Renal pelvis (tissue), 4 donors: Measurements from ENCODE around the gene B3GNT3. TPM values are rescaled to one million over a fixed set of nuclear protein-coding genes. Genes with fewer than 3 reads are reported as not detected.

Source experiments
- DNase-seq: peaks from one replicate; pipeline ENCODE4 v3.0.0-alpha.2; 2013
- polyA plus RNA-seq, 3 donors: library from polyadenylated mRNA; unstranded; fragments of 120-200 nt; gene quantifications; one replicate each; pipeline ENCODE4 v1.2.1, GENCODE V29; 2013; ENCODE audit not compliant: insufficient read length in 3 of 3

Gene B3GNT3
- polyA plus RNA-seq, 3 donors: 8.7 to 13.3 (median 8.8) TPM

DNA sequence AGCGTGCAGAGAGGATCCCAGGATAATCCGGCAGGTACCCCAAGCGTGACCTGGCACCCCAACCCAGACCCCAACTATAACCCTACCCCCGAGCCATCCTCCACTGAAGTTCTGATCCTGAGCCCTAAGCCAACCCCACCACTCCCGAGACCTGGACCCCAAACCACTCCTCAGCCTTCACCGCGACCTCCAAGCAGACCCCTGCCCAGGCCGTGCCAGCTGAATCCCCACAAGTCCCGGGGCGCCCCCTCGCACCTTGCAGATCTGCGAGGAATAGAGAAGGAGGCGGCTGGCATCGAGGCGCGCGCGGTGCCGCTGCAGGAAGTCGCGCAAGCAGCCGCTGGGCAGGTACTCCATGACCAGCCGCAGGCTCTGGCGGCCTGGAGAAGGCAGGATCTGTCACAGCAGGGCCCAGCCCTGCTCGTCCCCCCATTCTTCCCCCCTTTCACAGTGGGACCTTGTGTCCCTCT, 36.5 kb downstream of the B3GNT3 start:
- no peak for DNase-seq

DNA sequence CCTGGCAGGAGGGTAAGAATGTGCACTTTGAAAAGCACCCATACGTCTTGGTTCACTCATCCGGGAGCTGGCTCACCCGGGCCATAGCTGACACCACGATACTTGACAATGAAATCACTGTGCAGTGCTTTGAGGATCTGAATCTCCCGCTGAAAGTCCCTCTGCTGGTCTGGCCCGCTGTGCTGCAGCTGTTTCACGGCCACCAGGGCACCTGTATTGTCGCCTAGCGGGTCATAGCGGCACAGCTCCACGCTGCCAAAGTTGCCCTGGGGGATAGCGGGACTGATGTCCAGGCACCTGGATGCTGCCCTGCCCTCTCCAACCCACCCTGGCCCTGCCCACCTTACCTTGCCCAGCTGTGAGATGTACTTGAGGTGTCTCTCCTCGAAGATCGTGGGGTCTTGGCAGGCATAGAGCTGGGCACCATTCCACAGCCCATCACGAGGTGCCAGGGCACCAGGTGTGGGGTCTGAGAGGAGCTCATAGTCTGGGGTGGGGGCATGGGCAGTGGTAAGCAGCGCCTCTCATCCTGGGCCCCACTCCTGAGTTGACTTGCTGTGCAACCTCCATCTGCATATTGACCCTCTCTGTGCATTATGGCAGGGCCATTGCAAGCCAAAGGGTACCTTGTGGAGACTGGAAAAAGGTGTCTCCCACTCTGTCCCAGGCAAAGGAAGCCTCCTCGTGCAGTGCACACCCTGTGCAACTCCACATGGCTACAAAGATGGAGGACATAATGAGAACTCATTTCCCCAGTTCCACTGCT, 37.7 kb downstream of the B3GNT3 start:
- DNase-seq: no peak

DNA sequence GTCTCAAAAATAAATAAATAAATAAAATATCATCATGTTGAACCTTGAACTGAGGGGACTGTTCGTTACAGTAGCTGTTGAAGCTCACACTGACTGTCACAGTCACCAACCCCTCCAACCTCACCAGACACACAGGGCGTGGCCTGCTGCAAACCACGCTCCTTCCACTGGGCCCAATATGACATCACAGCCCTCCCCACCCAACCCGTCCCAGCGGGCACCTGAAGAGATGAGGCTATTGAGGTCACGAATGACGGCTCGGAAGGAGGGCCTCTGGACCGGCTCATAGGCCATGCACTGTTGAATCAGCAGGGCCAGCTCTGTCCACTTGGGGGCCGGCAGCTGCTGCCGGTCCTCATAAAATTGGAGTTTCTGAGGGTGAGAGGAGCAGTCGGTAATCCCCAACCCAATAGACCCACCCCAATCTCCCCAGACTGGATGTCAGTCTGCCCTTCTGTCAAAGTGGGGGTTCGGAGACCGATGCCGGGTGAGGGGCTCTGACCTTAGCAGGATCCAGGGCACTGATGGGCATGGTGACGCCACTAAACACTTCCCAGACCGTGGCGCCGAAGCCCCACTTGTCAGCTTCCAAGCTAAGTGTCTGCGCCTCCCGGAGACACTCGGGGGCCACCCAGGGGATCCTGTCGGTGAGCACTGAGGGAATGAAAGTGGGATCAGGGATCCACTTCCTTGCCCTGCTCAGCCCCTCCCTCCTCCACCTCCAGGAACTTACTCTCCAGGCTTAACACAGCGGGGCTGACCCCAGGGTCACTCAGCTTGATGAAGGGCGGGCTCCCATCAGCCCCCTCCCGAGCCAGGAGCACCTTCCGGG, 39.6 kb downstream of the B3GNT3 start:
- no peak for DNase-seq

DNA sequence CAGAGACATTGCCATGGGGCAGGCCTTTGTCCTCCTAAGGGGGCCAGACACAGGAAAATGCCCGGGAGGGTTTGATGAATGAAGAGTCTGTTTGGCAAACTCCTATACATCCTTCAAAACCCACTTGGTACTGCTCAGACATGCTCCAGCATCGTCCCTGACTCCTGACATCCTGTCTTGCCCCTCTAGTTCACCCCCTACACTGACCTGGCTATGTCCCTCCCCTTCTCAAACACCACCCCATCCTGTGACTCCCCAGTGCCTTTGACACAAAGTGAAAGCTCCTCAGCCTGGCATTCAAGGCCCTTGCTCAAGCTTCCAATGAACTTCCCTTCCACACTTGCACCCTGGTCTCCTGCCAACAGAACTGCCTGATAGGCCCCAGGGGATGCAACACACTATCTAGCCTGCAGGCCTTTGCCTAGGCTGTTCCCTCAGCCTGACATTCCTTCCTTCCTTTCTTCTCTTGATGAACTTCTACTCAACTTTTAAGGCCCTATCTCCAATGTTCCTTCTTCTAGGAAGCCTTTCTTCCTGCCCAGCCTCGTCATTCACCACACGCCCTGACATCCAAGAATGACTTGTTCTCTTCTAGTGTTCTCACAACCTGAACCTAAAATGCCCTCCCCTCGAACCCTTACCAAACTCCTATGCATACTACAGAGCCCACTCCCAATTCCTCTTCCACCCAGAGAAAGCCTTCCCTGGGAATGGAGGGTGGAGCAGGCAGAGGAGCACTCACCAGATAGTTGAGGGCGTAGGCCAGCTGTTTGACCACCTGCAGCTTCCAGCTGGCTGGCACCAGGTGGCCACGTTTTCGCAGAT, 40.5 kb downstream of the B3GNT3 start:
- no peak for DNase-seq

DNA sequence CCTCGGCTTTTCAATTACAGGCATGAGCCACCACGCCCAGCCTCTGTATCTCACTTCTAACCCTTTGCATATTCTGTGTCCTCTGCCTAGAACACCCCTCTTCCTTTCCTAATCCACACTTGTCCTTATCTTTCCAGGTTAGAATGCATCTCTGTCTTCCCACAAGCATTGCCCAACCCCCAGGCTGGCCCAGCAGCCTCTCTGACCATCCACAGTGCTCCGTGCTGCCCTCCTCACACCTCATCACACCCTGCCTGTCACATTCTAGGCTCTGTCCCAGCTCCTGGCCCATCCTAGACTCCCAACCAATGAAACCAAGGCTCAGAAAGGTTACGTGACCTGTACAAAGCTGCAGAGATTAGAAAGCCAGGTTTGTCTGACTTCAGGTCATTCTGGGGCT, 41.6 kb downstream of the B3GNT3 start:
- DNase-seq: no peak

DNA sequence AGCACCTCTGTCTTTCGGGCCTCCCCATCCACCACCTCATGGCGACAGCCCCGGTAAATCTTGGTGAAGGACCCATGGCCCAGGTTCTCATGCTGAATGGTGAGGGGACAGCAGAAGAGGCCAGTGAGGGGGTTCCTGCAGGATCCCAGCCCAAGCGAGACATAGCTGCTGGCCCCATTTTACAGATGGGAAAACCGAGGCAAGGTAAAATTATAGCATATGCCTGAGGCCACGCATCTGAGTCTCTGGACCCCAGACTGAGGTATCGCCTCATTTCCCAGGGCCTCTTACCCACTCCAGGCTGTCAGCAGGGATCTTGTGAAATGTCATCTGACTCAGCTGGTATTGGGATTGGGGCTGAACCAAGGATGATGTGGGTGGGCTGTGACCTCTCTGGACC, 43.0 kb downstream of the B3GNT3 start:
- no peak for DNase-seq

DNA sequence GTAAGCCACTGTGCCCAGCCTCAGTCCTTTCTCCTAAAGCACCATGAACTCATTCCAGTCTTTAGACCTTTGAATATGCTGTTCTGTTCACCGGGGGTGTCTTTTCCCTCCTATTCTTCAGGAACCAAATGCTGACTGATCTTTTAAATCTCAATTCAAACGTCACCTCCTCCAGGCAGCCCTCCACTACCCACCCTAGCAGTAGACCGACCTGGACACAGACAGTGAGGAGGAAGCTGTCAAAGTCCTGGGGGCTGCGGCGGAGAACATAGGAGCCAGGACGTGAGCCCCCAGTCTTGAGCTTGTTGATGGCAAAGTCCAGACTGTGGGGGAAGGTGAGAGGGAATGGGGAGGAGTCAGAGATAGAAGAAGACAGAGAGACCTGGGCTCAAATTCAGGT, 45.1 kb downstream of the B3GNT3 start:
- DNase-seq: no peak

DNA sequence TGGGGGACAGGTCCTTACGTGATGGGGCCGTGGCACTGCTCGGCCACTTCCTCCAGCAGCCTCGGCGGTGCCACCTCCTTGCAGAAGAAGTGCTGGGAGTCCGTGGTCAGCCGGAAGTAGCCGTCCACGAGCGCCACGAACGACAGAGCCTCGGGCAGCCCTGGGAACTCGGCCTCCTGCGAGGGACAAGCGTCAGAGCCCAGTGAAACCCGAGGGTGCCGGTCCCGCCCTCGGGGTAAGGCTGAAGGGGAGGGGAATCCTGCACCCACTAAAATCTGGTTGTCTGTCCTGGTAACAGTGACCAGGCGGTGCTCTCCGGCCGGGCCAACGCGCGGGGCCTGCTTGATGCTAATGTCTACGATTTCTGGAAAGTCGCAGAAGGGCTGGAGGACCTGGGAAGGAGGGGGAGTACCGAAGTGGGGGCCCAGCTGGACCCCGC, 46.5 kb downstream of the B3GNT3 start:
- no peak for DNase-seq

DNA sequence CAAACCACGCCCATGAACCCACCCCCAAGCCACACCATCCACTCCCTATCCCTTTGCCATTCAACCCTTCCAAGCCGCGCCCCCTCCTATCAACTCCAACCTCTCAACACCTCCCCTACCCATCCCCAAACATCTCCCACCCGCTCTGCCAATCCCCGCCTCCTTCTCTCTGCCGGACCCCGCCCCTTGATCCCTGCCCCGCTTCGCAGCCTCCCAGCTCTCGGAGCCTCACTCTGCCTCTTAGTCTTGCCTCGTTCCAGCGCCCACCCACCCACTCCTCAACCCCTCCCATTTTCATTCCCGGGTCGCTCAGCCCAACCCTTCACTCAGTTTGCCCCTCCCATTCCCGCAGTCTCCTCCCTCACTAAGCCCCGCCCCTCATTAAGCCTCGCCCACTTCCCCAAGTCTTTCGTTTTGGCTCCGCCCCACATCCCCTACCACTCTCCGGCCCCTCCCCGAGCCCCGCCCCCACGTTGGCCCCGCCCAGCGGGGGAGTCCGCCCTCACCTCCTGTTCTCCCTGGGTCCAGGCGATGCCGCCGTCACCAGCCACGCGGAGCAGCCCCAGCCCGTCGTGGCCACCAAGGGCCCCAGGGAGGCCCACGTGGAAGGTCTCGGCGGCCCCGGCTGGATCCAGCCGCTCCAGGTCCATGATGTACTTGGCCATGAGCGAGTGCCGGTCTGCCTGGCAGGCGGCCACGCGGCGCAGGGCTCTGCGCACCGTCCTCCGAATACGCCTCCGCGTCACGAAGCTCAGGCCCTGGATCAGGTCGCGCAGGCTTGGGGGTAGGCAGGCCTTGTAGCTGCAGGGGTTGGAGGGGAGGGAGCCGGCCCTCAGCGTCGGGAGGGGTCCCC, 47.1 kb downstream of the B3GNT3 start:
- DNase-seq: peak; percentile 86

DNA sequence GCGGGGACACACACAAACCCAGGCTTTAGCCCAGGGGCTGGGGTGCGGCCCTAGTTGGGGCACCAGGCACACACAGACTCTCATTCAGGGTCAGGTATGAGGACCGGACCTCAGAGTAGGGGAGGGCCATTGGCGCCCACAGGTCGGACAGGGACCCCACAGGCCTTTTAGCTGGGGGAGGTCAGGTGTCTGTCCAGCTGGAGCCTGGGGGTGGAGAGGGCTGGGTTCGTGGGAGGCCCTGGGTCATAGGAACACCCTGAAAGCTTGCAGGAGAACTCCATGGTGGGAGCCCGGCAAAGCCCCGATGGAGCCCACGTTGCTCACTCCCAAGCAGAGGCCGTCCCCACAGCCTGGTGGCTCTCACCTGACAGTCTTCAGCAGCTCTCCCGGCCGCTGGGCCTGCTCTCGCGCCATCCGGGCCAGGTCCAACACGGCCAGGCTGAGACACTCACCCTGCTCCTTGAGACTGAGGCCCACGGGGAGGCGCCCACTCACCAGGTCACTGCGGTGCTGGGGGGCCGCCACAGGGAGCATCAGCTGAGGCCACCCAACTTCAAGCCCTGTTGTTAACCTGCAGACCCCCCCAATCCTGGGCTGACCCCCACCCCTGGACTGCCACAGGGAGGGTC, 47.8 kb downstream of the B3GNT3 start:
- no peak for DNase-seq

DNA sequence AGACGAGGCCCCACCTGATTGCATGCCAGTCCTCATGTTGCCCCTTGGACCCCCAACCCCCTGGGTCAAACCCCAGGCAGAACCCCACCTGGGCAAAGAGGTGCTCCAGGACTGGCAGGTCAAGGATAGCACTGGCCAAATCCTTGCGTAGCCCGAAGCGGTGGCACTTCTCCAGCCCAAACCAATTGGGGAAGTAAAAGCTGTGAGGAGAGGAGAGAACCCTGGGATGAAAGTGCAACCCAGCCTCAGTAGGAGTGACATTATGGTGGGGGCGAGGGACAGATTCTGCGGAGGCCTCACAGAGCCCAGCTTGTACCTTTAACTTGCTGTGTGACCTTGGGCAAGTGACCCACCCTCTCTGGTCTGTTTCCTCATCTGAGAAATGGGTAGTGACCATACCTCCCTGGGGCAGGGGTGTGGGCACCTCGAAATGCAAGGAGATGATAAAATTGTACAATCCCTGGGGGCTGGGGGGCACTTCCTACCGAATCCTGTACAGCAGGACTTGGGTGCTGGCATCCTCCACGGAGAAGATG, 48.4 kb downstream of the B3GNT3 start:
- no peak for DNase-seq

DNA sequence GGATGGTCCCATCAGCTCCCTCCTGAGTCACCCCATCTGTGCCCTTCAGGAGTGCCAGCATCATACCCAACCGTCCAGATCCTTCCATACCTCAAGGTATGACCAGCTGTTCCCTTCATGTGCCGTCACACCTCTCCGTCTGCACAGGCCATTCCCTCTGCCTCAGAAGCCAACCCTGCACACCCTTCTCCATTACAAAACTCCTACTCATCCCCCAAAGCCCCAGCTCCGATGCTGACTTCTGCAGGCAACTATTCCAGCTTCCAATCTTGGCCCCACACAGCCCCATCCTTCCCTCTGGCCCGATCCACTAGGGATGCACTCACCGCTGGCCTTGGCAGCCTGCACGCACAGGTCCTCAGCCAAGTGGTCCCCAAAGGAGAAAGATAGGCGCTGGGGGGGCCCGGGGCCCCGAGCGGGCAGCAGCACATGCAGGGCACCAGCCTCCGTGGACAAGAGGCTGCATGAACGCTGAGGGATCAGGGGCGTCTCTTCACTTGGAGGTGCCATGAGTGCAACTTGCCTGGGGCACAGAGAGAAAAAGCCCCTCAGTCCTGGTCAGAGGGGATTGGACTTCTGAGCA, 49.1 kb downstream of the B3GNT3 start:
- no peak for DNase-seq

DNA sequence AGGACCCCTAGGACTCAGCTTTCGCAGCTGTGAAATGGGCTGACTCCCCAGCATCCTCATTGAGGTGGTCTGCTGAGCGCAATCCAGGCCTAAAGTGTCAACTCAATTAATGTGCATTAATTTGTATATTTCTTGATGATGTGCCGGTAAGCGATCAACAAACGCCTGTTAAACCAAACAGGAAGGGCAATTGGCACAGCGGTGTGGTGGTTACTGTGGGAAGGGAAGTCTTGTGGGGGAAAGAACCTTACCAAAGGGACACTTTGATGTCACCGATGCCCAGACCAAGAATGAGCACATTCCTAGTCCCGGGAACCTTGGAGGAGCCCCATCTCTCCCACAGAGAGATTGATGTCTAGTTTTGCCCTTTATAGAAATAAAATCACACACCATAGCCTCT, 51.2 kb downstream of the B3GNT3 start:
- no peak for DNase-seq

DNA sequence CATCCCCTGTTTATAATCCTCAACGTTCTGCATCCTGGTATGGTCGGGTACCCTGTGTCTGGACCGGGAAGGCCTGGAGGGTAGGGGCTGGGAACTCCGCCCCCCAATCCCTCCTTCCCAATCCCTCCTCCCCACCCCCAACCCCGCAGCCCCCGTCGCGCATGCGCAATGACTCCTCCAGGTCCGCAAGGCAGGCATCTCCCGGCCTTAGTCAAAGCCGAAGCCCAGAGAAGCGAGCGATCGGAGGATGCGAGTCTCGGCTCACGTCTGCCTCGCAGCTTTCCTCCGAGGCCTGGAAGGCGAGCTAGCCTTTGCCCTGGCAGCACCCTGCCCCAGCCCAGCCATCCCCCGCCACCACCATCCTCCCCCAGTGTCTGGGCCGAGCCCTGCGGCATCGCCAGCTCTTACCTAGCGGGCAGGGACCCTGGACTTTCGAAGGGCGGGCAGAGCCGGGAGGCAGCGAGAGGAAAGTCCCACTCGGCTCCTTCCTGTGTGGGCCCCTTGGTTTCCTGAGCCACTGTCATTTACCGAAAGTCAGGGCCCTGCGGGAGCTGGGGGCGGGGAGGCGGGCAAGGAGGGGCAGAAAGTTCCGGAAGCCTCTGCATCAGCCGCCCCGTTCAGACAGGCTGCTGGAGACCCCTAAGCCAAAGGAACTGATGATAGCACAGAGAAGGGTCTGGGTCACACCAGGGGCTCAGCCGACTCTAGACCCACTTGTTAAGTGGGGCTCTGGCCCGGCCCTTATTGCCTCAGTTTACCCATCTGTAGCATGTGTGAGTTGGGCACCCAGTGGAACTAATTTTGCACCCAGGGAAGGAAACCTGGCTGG, 52.8 kb downstream of the B3GNT3 start, which contains the start of gene JAK3:
Gene JAK3 (minus strand): TSS at position 445 of the 829 bp plus-strand sequence. CDS start 3,565 bp downstream, outside the sequence.
- DNase-seq: peak; percentile 64

DNA sequence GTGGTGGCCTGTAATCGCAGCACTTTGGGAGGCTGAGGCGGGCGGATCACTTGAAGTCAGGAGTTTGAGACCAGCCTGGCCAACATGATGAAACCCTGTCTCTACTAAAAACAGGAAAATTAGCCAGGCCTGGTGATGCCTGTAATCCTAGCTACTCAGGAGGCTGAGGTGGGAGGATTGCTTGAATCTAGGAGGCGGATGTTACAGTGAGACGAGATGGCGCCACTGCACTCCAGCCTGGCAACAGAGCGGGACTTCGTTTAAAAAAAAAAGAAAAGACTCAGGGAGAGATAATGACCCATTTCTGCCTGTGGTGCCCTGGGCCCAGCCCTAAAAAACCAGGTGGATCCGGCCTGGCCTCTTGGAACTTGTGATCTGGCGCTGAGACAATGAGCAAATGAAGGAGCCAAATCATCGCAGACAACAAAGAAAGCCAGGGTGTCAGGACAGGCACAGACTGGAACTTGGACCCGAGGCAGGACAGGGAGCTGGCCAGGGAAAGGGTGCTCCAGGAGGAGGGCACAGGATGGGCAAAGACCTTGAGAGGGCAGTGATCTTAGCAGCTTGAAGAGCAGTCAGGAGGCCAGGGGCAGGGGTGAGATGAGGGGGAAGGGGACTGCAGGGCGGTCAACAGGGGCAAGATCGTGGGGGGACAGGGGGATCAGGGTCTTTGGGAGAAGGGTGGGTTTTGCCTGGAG, 53.8 kb downstream of the B3GNT3 start:
- no peak for DNase-seq

DNA sequence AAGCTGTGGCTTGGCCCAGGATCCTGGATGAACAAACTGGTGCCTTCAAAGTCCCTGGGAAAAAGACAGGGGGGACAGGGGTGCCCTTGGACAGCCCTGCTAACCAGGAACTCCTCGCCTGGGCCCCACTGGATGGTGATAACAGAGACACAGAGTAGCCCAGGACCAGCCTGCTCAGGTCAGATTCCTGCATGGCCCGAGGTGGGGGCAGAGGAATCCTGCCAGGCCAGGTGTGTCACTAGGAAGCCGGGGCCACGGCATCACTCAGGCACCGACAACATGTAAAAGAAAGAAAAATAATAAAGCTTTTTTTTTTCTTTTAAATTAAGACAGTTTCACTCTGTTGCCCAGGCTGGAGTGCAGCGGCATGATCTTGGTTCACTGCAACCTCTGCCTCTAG, 59.1 kb downstream of the B3GNT3 start:
- DNase-seq: no peak

DNA sequence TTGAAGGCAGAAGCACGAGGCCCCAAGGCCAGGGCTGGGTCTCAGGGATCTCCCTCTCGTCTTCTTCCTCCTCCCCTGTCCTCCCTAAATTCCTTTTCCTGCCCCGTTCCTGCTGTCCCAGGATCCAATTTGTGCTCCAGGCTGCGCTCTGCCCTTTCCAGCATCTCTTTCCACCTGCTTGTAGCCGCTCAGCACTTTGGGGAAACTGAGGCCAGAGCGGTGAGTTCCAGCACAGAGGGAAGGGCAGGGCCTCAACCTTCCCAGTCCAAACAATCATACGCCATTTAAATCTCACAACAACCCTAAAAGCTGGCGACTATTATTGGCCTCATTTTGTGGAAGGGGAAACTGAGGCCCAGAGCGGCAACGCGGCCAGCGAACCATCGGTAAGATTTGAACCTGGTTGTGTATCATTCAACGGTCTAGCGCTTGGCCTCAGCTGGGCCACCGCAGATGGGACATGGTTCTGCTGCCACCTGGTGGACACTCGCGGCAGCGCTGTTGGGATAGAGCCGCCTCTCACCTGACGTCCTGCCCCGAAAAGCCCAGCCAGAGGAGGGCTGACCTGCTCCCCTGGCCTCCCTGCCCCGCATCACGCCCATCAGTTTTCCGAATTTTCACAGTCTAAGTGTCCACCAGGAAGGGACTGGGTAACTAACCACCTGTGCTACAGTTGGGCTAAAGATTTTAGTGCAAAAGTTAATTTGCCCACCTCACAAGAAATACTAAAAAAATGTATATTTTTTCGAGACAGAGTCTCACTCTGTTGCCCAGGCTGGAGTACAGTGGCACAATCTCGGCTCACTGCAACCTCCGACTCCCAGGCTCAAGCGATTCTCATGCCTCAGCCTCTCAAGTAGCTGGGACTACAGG, 60.6 kb downstream of the B3GNT3 start:
- DNase-seq: peak; percentile 54
